Neural cell (in vitro differentiated cells): ENCODE measurements around the gene PHKA2.

Experiments used
- CTCF ChIP-seq: fragments of 450-650 bp; IDR thresholded peaks from 2 replicates; pipeline ENCODE4 v1.5.1; 2014; ENCODE audit warnings: antibody characterized with exemption, mild to moderate bottlenecking, moderate library complexity; ENCODE audit not compliant: poor library complexity, severe bottlenecking
- EP300 ChIP-seq: fragments of 450-650 bp; conservative IDR thresholded peaks from 2 replicates; pipeline ENCODE4 v1.6.1; 2014; ENCODE audit warnings: antibody characterized with exemption, mild to moderate bottlenecking, moderate library complexity; ENCODE audit not compliant: poor library complexity, severe bottlenecking
- EZH2 ChIP-seq: fragments of 200-600, 300-800 bp; shearing (Covaris generic), sonication (generic); IDR thresholded peaks from 2 replicates; pipeline ENCODE4 v1.6.1; 2014; ENCODE audit warnings: antibody characterized with exemption, low read length, borderline replicate concordance, mild to moderate bottlenecking; ENCODE audit not compliant: insufficient read depth, poor library complexity, severe bottlenecking
- MXI1 ChIP-seq: fragments of 450-650 bp; conservative IDR thresholded peaks from 2 replicates; pipeline ENCODE4 v1.6.1; 2014; ENCODE audit warnings: antibody characterized with exemption, mild to moderate bottlenecking; ENCODE audit not compliant: poor library complexity, severe bottlenecking
- POLR2AphosphoS5 ChIP-seq: IDR thresholded peaks from 2 replicates; pipeline ENCODE4 v1.6.1; 2012
- RAD21 ChIP-seq: fragments of 450-650 bp; conservative IDR thresholded peaks from 2 replicates; pipeline ENCODE4 v1.6.1; 2014; ENCODE audit warnings: antibody characterized with exemption, mild to moderate bottlenecking, moderate library complexity
- TAF1 ChIP-seq: IDR thresholded peaks from 2 replicates; pipeline ENCODE4 v1.6.1; 2012; ENCODE audit warnings: low read depth
- TF ChIP-seq, protein P1 (sequence below): IDR thresholded peaks from 2 replicates; pipeline ENCODE4 v1.6.1; 2012; ENCODE audit warnings: borderline replicate concordance

DNA sequence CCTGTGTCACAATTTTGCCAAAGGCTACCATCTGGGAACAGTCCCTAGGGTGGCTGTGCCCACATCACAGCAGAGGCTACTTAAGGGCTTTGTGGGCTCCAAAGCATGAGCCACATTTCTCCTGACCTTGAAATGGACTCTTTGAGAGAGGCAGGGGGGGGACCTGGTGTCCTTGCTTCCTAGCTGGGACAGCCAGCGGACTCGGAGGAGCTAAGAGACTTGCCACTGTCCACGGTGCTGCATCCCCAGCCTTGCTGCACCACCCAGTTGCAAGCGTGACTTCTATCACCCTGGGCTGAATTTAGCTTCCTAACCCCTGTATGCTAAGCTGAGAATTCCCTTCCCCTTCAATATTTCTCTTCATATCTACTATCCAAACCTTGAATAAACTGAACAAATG, 99.0 kb downstream of the PHKA2 start:
- no peak for TF ChIP-seq CTCF
- no peak for TF ChIP-seq POLR2AphosphoS5
- no peak for TF ChIP-seq EP300
- TF ChIP-seq, protein P1, sequence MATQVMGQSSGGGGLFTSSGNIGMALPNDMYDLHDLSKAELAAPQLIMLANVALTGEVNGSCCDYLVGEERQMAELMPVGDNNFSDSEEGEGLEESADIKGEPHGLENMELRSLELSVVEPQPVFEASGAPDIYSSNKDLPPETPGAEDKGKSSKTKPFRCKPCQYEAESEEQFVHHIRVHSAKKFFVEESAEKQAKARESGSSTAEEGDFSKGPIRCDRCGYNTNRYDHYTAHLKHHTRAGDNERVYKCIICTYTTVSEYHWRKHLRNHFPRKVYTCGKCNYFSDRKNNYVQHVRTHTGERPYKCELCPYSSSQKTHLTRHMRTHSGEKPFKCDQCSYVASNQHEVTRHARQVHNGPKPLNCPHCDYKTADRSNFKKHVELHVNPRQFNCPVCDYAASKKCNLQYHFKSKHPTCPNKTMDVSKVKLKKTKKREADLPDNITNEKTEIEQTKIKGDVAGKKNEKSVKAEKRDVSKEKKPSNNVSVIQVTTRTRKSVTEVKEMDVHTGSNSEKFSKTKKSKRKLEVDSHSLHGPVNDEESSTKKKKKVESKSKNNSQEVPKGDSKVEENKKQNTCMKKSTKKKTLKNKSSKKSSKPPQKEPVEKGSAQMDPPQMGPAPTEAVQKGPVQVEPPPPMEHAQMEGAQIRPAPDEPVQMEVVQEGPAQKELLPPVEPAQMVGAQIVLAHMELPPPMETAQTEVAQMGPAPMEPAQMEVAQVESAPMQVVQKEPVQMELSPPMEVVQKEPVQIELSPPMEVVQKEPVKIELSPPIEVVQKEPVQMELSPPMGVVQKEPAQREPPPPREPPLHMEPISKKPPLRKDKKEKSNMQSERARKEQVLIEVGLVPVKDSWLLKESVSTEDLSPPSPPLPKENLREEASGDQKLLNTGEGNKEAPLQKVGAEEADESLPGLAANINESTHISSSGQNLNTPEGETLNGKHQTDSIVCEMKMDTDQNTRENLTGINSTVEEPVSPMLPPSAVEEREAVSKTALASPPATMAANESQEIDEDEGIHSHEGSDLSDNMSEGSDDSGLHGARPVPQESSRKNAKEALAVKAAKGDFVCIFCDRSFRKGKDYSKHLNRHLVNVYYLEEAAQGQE, result no peak
- no peak for TF ChIP-seq RAD21
- no peak for TF ChIP-seq MXI1
- no peak for TF ChIP-seq EZH2
- no peak for TF ChIP-seq TAF1
